Liver (tissue), 3 donors: ENCODE results near the gene VEGFC.

Experiments
- CTCF ChIP-seq: fragments of 150-350 bp; IDR thresholded peaks from 2 replicates; pipeline ENCODE4 v1.5.1; 2017; ENCODE audit warnings: improper control_type of control experiment, low read depth, low read length; ENCODE audit not compliant: missing input control
- FOXA1 ChIP-seq: IDR thresholded peaks from 2 replicates; pipeline ENCODE4 v1.6.1; 2016; ENCODE audit warnings: antibody characterized with exemption
- JUND ChIP-seq, 2 donors: IDR thresholded peaks; 2 replicates each; pipeline ENCODE4 v1.6.1; 2016; ENCODE audit warnings: antibody characterized with exemption in 2 of 2
- RAD21 ChIP-seq, 2 donors: IDR thresholded peaks; 2 replicates each; pipeline ENCODE4 v1.6.1; 2016; ENCODE audit warnings: antibody characterized with exemption in 2 of 2, mild to moderate bottlenecking in 2 of 2
- TAF1 ChIP-seq: conservative IDR thresholded peaks from 2 replicates; pipeline ENCODE4 v1.6.1; 2016; ENCODE audit warnings: antibody characterized with exemption, mild to moderate bottlenecking
- ZBTB33 ChIP-seq: IDR thresholded peaks from 2 replicates; pipeline ENCODE4 v1.6.1; 2016; ENCODE audit warnings: antibody characterized with exemption
- donor health status: healthy.
- donor health status: healthy.

GRCh38 chr4:176839656-176840055, 46.9 kb upstream of the VEGFC start:
- no peak for TF ChIP-seq ZBTB33
- no peak for TF ChIP-seq CTCF
- no peak for TF ChIP-seq FOXA1
- no peak for TF ChIP-seq TAF1
- no peak for TF ChIP-seq RAD21 (IDR thresholded peaks at IDR 0.05)
- no peak for TF ChIP-seq JUND (IDR thresholded peaks at IDR 0.05)
